Neuronal stem cell (in vitro differentiated cells): ENCODE data around the gene ACKR2.

Source experiments
- DNase-seq: peaks from one replicate; pipeline ENCODE4 v3.0.0-alpha.2; 2013; ENCODE audit warnings: low spot score
- H2AFZ ChIP-seq: one replicate; pipeline ENCODE4 v1.6.1; 2013; ENCODE audit warnings: mild to moderate bottlenecking, low read length, inconsistent platforms
- H2AK5ac ChIP-seq: 2 replicates; pipeline ENCODE4 v1.6.1; 2013; ENCODE audit warnings: low read depth, mild to moderate bottlenecking, inconsistent platforms, low read length, moderate library complexity, mixed read lengths
- H2BK120ac ChIP-seq: 2 replicates; pipeline ENCODE4 v1.6.1; 2013; ENCODE audit warnings: low read depth, mild to moderate bottlenecking, inconsistent platforms, low read length, moderate library complexity, mixed read lengths
- H2BK12ac ChIP-seq: one replicate; pipeline ENCODE4 v1.6.1; 2013; ENCODE audit warnings: low read length, inconsistent platforms
- H2BK15ac ChIP-seq: 2 replicates; pipeline ENCODE4 v1.6.1; 2013; ENCODE audit warnings: mild to moderate bottlenecking, low read length, inconsistent platforms, mixed read lengths
- H2BK5ac ChIP-seq: one replicate; pipeline ENCODE4 v1.6.1; 2013; ENCODE audit warnings: inconsistent platforms, mild to moderate bottlenecking, low read length, moderate library complexity
- H3K14ac ChIP-seq: one replicate; pipeline ENCODE4 v1.6.1; 2013; ENCODE audit warnings: low read length, inconsistent platforms
- H3K18ac ChIP-seq: 2 replicates; pipeline ENCODE4 v1.6.1; 2013; ENCODE audit warnings: low read length, inconsistent platforms
- H3K23ac ChIP-seq: 2 replicates; pipeline ENCODE4 v1.6.1; 2013; ENCODE audit warnings: low read depth, mild to moderate bottlenecking, mixed read lengths, low read length, inconsistent platforms; ENCODE audit not compliant: poor library complexity
- H3K27ac ChIP-seq: replicated peaks from 3 replicates; pipeline ENCODE4 v1.5.1; 2013; ENCODE audit warnings: low read length, inconsistent platforms
- H3K27me3 ChIP-seq, 3 experiments: 2 replicates each; pipeline ENCODE4 v1.6.1; 2013; ENCODE audit warnings: low read length in 3 of 3, mild to moderate bottlenecking in 2 of 3, inconsistent platforms in 1 of 3, low read depth in 1 of 3, mixed read lengths in 1 of 3, moderate library complexity in 1 of 3; ENCODE audit not compliant: control insufficient read depth in 3 of 3, insufficient read depth in 3 of 3
- H3K36me3 ChIP-seq, 2 donors: replicated peaks in 1 of 2; 2 replicates each; pipeline ENCODE4 v1.6.1; 2013; ENCODE audit warnings: low read length in 2 of 2; ENCODE audit not compliant: control insufficient read depth in 2 of 2, insufficient read depth in 2 of 2
- H3K4ac ChIP-seq: 2 replicates; pipeline ENCODE4 v1.6.1; 2013; ENCODE audit warnings: inconsistent platforms, mild to moderate bottlenecking, low read length, moderate library complexity
- H3K4me1 ChIP-seq, 2 donors: 1 replicate in 1 of 2; 2 replicates in 1 of 2; pipeline ENCODE4 v1.6.1; 2013; ENCODE audit warnings: low read length in 2 of 2, low read depth in 1 of 2; ENCODE audit not compliant: control insufficient read depth in 2 of 2, insufficient read depth in 1 of 2
- H3K4me2 ChIP-seq: one replicate; pipeline ENCODE4 v1.6.1; 2013; ENCODE audit warnings: mild to moderate bottlenecking, low read length, inconsistent platforms; ENCODE audit not compliant: insufficient read depth, poor library complexity, severe bottlenecking
- H3K4me3 ChIP-seq, 2 donors: 2 replicates each; pipeline ENCODE4 v1.5.1; 2013; ENCODE audit warnings: low read length in 2 of 2, mild to moderate bottlenecking in 2 of 2, inconsistent platforms in 1 of 2, moderate library complexity in 1 of 2
- H3K79me1 ChIP-seq: one replicate; pipeline ENCODE4 v1.6.1; 2013; ENCODE audit warnings: low read depth, mild to moderate bottlenecking, inconsistent platforms, low read length, moderate library complexity
- H3K9ac ChIP-seq: one replicate; pipeline ENCODE4 v1.6.1; 2013; ENCODE audit warnings: mild to moderate bottlenecking, low read depth, low read length, inconsistent platforms; ENCODE audit not compliant: poor library complexity
- H3K9me3 ChIP-seq, 2 donors: replicated peaks in 1 of 2; 2 replicates each; pipeline versions ENCODE3 to v1.6.1; 2013; ENCODE audit warnings: low read length in 2 of 2, mild to moderate bottlenecking in 2 of 2, inconsistent platforms in 1 of 2, low read depth in 1 of 2, mixed read lengths in 1 of 2, moderate library complexity in 1 of 2; ENCODE audit not compliant: control insufficient read depth in 2 of 2, insufficient read depth in 1 of 2
- H4K8ac ChIP-seq: one replicate; pipeline ENCODE4 v1.6.1; 2013; ENCODE audit warnings: low read depth, mild to moderate bottlenecking, inconsistent platforms, low read length, moderate library complexity
- H4K91ac ChIP-seq: one replicate; pipeline ENCODE4 v1.6.1; 2013; ENCODE audit warnings: low read length, low read depth, mild to moderate bottlenecking, inconsistent platforms; ENCODE audit not compliant: poor library complexity
- WGBS, 2 donors: extraction: QIAGEN DNeasy Blood & Tissue Kit; methylation state at CpG; one replicate each; pipeline ENCODE4 v1.1.7; 2013; ENCODE audit warnings: missing lambda C conversion rate in 2 of 2, mixed read lengths in 1 of 2; ENCODE audit not compliant: insufficient read length in 2 of 2, insufficient replicate concordance in 1 of 2; ENCODE audit errors: extremely low coverage in 2 of 2; 5-methylcytosine and 5-hydroxymethylcytosine counted together

The ACKR2 gene

DNA sequence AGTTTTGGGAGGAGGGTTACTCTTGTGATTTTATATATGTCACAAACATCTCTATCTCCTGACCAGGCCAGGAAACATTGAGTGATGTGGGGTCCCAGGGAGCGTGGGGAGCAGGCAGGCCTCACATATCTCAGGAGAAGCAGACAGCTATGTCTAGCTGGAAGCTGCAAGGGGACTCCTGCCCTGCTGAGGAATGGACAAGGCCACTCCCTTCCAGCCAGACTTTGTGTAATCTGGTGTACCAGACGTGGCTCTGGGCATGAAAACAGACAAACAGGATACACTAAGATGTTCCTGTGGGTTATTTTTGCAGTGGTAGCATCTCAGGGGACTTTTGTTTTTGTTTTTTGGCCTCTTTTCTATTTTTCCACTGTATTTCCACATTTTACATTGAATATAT is 43.2 kb downstream of the ACKR2 start:
- no peaks in the 10 kb centered on the region for H3K79me1 ChIP-seq
- H3K4me3 ChIP-seq: no peak overlapping the region
- H2AFZ ChIP-seq: no peak overlapping the region
- no peak overlapping the region for H2AK5ac ChIP-seq
- H3K4me2 ChIP-seq: no peak overlapping the region
- no peaks in the 10 kb centered on the region for H3K9me3 ChIP-seq
- H2BK5ac ChIP-seq: no peak overlapping the region
- no peak overlapping the region for H3K9ac ChIP-seq
- no peak overlapping the region for H2BK120ac ChIP-seq
- no peak overlapping the region for H4K91ac ChIP-seq
- peaks cover 0 to 5% (median 0%) of the 10 kb centered on the region in 3 experiments for H3K27me3 ChIP-seq
- H3K18ac ChIP-seq: no peak overlapping the region
- H4K8ac ChIP-seq: no peak overlapping the region
- DNase-seq: no peak
- no CpG with 5 or more reads among the region's 2 CpGs for WGBS, 2 donors
- H3K27ac ChIP-seq: no peak overlapping the region
- H3K4ac ChIP-seq: no peak overlapping the region
- peaks cover 0 to 3% of the 10 kb centered on the region in 2 donors for H3K4me1 ChIP-seq
- H2BK15ac ChIP-seq: no peak overlapping the region
- no peak overlapping the region for H3K23ac ChIP-seq
- H3K14ac ChIP-seq: no peak overlapping the region
- H2BK12ac ChIP-seq: no peak overlapping the region
- no peaks in the 10 kb centered on the region for H3K36me3 ChIP-seq

DNA sequence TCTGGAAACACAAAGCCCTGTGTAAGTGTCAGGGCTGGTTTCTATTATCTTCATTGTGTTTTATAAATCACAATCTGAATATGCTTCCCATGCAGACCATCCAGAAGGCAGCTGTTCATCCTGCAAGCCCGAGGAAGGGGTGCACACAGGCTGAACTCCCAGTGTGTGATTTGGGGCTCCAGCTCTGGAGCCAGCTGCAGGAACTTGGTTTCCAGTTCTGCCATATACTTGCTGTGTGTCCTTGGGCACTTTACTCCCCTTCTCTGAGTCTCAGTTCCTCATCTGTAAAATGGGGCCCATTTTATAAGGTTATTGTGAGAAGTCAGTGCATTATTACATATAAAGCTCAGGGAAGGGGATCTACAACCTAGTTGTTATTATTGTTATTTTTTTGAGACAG is 43.8 kb downstream of the ACKR2 start:
- Histone ChIP-seq H3K18ac (no peak overlapping the region), H3K14ac (no peak overlapping the region), H3K9ac (no peak overlapping the region), H2BK120ac (no peak overlapping the region), H2AK5ac (no peak overlapping the region), H2BK12ac (no peak overlapping the region), H3K9me3 (no peaks in the 10 kb centered on the region), H3K23ac (no peak overlapping the region), H3K4me3 (no peak overlapping the region), H2BK15ac (no peak overlapping the region), H4K8ac (no peak overlapping the region), H3K36me3 (no peaks in the 10 kb centered on the region), H2AFZ (no peak overlapping the region), H3K27me3 (peaks cover 0 to 5% (median 0%) of the 10 kb centered on the region in 3 experiments), H3K27ac (no peak overlapping the region), H3K4me2 (no peak overlapping the region), H2BK5ac (no peak overlapping the region), H3K4me1 (no peaks in the 10 kb centered on the region), H3K79me1 (no peaks in the 10 kb centered on the region), H3K4ac (no peak overlapping the region), H4K91ac (no peak overlapping the region)
- WGBS, 2 donors: no CpG with 5 or more reads among the region's 1 CpG
- no peak for DNase-seq

DNA sequence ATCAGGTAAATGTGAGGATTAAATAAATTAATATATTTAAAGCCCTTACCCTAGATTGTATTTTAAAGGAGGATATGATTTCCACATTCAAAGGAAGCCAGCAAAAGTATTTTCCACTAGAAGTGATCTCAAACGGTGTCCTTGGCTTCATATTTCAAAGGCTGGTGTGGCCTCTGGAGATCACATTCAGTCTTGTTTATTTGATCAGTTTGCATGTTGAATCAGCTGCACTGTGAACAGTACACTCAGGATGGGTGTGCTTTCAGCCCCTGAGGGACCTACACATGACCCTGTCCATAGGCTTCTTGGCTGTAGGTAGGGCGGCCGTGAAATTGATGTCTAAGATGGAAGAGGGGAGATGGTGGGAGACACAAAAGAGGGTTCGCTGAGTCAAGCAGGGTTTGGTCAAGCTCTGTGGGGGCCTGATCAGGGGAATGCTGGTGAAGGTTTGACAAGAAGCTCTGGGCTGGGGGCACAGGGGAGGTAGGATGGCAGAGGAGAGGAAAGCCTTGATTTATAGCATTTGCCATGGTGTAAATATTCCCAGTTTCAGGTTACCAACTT is 44.6 kb downstream of the ACKR2 start:
- no peak for DNase-seq
- Histone ChIP-seq H3K23ac (no peak overlapping the region), H4K8ac (no peak overlapping the region), H3K36me3 (no peaks in the 10 kb centered on the region), H3K79me1 (no peaks in the 10 kb centered on the region), H2BK15ac (no peak overlapping the region), H2BK120ac (no peak overlapping the region), H2AK5ac (no peak overlapping the region), H3K4ac (no peak overlapping the region), H3K14ac (no peak overlapping the region), H3K4me3 (no peak overlapping the region), H2AFZ (no peak overlapping the region), H3K4me2 (no peak overlapping the region), H2BK12ac (no peak overlapping the region), H3K27me3 (peaks cover 0 to 5% (median 0%) of the 10 kb centered on the region in 3 experiments), H3K9me3 (no peaks in the 10 kb centered on the region), H3K27ac (no peak overlapping the region), H3K4me1 (no peaks in the 10 kb centered on the region), H3K18ac (no peak overlapping the region), H2BK5ac (no peak overlapping the region), H3K9ac (no peak overlapping the region), H4K91ac (no peak overlapping the region)
- WGBS, 2 donors: no CpG with 5 or more reads among the region's 4 CpGs

DNA sequence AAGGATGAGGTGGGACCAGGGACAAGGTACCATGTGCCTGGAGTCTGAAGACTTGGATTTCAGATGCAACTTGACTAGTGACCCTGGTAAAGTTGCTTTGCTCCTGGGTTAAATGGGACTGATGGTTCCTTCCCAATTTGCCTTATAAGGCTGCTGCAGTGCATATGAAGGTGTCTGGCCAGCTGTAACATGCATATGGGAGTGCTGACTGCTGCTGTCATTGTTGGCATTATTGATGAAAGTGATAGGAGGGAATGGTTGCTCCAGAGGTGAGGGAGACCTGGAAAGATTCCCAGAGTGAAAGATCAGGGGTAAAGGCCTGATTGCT is 45.9 kb downstream of the ACKR2 start:
- no peaks in the 10 kb centered on the region for H3K4me1 ChIP-seq
- no peak overlapping the region for H3K4ac ChIP-seq
- no peak overlapping the region for H2BK5ac ChIP-seq
- H3K18ac ChIP-seq: no peak overlapping the region
- H2BK120ac ChIP-seq: no peak overlapping the region
- no peak overlapping the region for H3K4me2 ChIP-seq
- no peaks in the 10 kb centered on the region for H3K9me3 ChIP-seq
- no peak overlapping the region for H4K91ac ChIP-seq
- no peak overlapping the region for H2BK12ac ChIP-seq
- no peak overlapping the region for H2BK15ac ChIP-seq
- H3K4me3 ChIP-seq: no peak overlapping the region
- H3K79me1 ChIP-seq: no peaks in the 10 kb centered on the region
- no peak overlapping the region for H2AK5ac ChIP-seq
- H2AFZ ChIP-seq: no peak overlapping the region
- H3K27me3 ChIP-seq: peaks cover 0 to 5% (median 0%) of the 10 kb centered on the region in 3 experiments
- DNase-seq: no peak
- no peak overlapping the region for H4K8ac ChIP-seq
- no peak overlapping the region for H3K9ac ChIP-seq
- H3K23ac ChIP-seq: no peak overlapping the region
- H3K27ac ChIP-seq: no peak overlapping the region
- H3K36me3 ChIP-seq: no peaks in the 10 kb centered on the region
- no peak overlapping the region for H3K14ac ChIP-seq
